ENCODE results near the gene ADAR. TPM values are rescaled to one million over a fixed set of nuclear protein-coding genes. Genes with fewer than 3 reads are reported as not detected.

Gene ADAR, protein sequence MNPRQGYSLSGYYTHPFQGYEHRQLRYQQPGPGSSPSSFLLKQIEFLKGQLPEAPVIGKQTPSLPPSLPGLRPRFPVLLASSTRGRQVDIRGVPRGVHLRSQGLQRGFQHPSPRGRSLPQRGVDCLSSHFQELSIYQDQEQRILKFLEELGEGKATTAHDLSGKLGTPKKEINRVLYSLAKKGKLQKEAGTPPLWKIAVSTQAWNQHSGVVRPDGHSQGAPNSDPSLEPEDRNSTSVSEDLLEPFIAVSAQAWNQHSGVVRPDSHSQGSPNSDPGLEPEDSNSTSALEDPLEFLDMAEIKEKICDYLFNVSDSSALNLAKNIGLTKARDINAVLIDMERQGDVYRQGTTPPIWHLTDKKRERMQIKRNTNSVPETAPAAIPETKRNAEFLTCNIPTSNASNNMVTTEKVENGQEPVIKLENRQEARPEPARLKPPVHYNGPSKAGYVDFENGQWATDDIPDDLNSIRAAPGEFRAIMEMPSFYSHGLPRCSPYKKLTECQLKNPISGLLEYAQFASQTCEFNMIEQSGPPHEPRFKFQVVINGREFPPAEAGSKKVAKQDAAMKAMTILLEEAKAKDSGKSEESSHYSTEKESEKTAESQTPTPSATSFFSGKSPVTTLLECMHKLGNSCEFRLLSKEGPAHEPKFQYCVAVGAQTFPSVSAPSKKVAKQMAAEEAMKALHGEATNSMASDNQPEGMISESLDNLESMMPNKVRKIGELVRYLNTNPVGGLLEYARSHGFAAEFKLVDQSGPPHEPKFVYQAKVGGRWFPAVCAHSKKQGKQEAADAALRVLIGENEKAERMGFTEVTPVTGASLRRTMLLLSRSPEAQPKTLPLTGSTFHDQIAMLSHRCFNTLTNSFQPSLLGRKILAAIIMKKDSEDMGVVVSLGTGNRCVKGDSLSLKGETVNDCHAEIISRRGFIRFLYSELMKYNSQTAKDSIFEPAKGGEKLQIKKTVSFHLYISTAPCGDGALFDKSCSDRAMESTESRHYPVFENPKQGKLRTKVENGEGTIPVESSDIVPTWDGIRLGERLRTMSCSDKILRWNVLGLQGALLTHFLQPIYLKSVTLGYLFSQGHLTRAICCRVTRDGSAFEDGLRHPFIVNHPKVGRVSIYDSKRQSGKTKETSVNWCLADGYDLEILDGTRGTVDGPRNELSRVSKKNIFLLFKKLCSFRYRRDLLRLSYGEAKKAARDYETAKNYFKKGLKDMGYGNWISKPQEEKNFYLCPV
- total RNA-seq (2014; rRNA removed) (129 and 136 TPM in 2 replicates), Bru-seq, nascent RNA (percentile 93 among the genes with signal in this experiment), BruChase-seq, experiment 1, labeled RNA remaining after a 6-hour chase (percentile 97 among the genes with signal in this experiment), BruChase-seq, experiment 2, labeled RNA remaining after a 2-hour chase (percentile 98 among the genes with signal in this experiment)
- long read RNA-seq, full-length matches to known transcripts, result 55 of 483 reads
- long read RNA-seq, partial matches to known transcripts, result 160 of 483 reads
- long read RNA-seq, other reads (novel, unspliced or antisense), result 268 of 483 reads

GRCh38 chr1:154607609-154608396 is at the start of gene ADAR:
TSS of gene ADAR (minus strand) at chr1:154608186. CDS start at chr1:154608006, 180 bp downstream.
- no peaks in the 10 kb centered on the region for H3F3A ChIP-seq (ENCODE audit: low read length, unreplicated experiment)
- no peaks in the 10 kb centered on the region for H3K27me3 ChIP-seq (ENCODE audit: low read length)
- TF ChIP-seq, protein P1, sequence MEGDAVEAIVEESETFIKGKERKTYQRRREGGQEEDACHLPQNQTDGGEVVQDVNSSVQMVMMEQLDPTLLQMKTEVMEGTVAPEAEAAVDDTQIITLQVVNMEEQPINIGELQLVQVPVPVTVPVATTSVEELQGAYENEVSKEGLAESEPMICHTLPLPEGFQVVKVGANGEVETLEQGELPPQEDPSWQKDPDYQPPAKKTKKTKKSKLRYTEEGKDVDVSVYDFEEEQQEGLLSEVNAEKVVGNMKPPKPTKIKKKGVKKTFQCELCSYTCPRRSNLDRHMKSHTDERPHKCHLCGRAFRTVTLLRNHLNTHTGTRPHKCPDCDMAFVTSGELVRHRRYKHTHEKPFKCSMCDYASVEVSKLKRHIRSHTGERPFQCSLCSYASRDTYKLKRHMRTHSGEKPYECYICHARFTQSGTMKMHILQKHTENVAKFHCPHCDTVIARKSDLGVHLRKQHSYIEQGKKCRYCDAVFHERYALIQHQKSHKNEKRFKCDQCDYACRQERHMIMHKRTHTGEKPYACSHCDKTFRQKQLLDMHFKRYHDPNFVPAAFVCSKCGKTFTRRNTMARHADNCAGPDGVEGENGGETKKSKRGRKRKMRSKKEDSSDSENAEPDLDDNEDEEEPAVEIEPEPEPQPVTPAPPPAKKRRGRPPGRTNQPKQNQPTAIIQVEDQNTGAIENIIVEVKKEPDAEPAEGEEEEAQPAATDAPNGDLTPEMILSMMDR (conservative IDR thresholded peaks at IDR 0.05; ENCODE audit: low read depth, low read length), result 0 out of 2 replicates have a peak, but pooled peaks have one; percentile 13
- no peak for TF ChIP-seq EZH2phosphoT487 (IDR thresholded peaks at IDR 0.05; ENCODE audit: borderline replicate concordance, low read length)
- no peak for TF ChIP-seq EZH2 (IDR thresholded peaks at IDR 0.05; ENCODE audit: low read length, unreplicated experiment)
- peaks cover 8% of the 10 kb centered on the region; the same call in 1 of the 2 replicates for H3K36me3 ChIP-seq (ENCODE audit: low read depth, low read length)
- peak within 1 kb of the TSS; percentile 98 for H3K9ac ChIP-seq (ENCODE audit: low read length)
- intact Hi-C loops (cut with micrococcal nuclease), result loop anchor here (1.0 to 5.0 kb wide), 2 partner anchors 49 to 329 kb away; partner anchors contain the start of gene PMVK
- POLR2A ChIA-PET (ENCODE audit: unreplicated experiment), result interaction anchor here (0.8 kb wide), 1 partner anchor 61 kb away, joined by 16 read pairs; no protein-coding TSS in a partner anchor
- peaks cover 92% of the 10 kb centered on the region for H3K79me2 ChIP-seq (ENCODE audit: low read length)
- CTCF ChIA-PET, result no interaction called here
- H3K9me3 ChIP-seq (ENCODE audit: low read length), result no peaks in the 10 kb centered on the region
- H2AFZ ChIP-seq (ENCODE audit: low read length), result peak within 1 kb of the TSS; percentile 81
- H3K4me2 ChIP-seq (ENCODE audit: low read length), result peak within 1 kb of the TSS; percentile 88
- peaks cover 17% of the 10 kb centered on the region for H3K4me1 ChIP-seq (ENCODE audit: insufficient read depth, low read length)
- ATAC-seq (peak; percentile 68), DNase-seq (peak; percentile 95)
- H3K27ac ChIP-seq (ENCODE audit: low read length), result peak within 1 kb of the TSS; percentile 85
- H3K4me3 ChIP-seq (ENCODE audit: low read length), result peak within 1 kb of the TSS; percentile 97
- H4K20me1 ChIP-seq (ENCODE audit: low read length), result peaks cover 18% of the 10 kb centered on the region
- BruUV-seq (replicated peaks), result no TSS peak
- no peaks in the 10 kb centered on the region for H3K9me2 ChIP-seq (replicated peaks; ENCODE audit: low read length)

GRCh38 chr1:154657556-154657955 is 49.6 kb upstream of the ADAR start:
- ATAC-seq (no peak), DNase-seq (no peak)
- peaks cover 74% of the 10 kb centered on the region for H3K27me3 ChIP-seq (ENCODE audit: low read length)
- TF ChIP-seq EZH2 (IDR thresholded peaks at IDR 0.05; ENCODE audit: low read length, unreplicated experiment) (no peak), EZH2phosphoT487 (IDR thresholded peaks at IDR 0.05; ENCODE audit: borderline replicate concordance, low read length) (no peak)
- TF ChIP-seq, protein P1 (conservative IDR thresholded peaks at IDR 0.05; ENCODE audit: low read depth, low read length), result no peak
- no peak overlapping the region for H2AFZ ChIP-seq (ENCODE audit: low read length)
- no peaks in the 10 kb centered on the region for H3K4me1 ChIP-seq (ENCODE audit: insufficient read depth, low read length)
- H3K9me2 ChIP-seq (replicated peaks; ENCODE audit: low read length), result no peaks in the 10 kb centered on the region
- ChIA-PET POLR2A (ENCODE audit: unreplicated experiment) (no interaction called here), CTCF (no interaction called here)
- no peak overlapping the region for H3K27ac ChIP-seq (ENCODE audit: low read length)
- no peak overlapping the region for H3K4me3 ChIP-seq (ENCODE audit: low read length)
- no peaks in the 10 kb centered on the region for H4K20me1 ChIP-seq (ENCODE audit: low read length)
- H3F3A ChIP-seq (ENCODE audit: low read length, unreplicated experiment), result no peaks in the 10 kb centered on the region
- peaks cover 11% of the 10 kb centered on the region; the same call in 1 of the 2 replicates for H3K9me3 ChIP-seq (ENCODE audit: low read length)
- no peaks in the 10 kb centered on the region for H3K36me3 ChIP-seq (ENCODE audit: low read depth, low read length)
- intact Hi-C loops (cut with micrococcal nuclease), result no loop called here
- BruUV-seq (replicated peaks), result no TSS peak
- no peak overlapping the region for H3K4me2 ChIP-seq (ENCODE audit: low read length)
- no peak overlapping the region for H3K9ac ChIP-seq (ENCODE audit: low read length)
- H3K79me2 ChIP-seq (ENCODE audit: low read length), result no peaks in the 10 kb centered on the region

Data from PC-3 (cell line).